ENCODE results near the gene TMEM238.
A peak's percentile ranks its signal among the peaks of the same experiment; 100 is the strongest.
"Not testable (repeated sequence)": the region's sequence is repeated elsewhere in the genome, so short reads cannot be mapped to it uniquely, and the experiment has no call there.

The TMEM238 gene

GRCh38 chr19:55384131-55384919 is at the start of gene TMEM238:
Gene TMEM238 (minus strand): TSS chr19:55384292. CDS start chr19:55384259, 33 bp downstream.
- peak in 1 of 2 experiments; percentile 9 for DNase-seq

GRCh38 chr19:55433292-55433691 is 49.2 kb upstream of the TMEM238 start:
- DNase-seq = no peak

- DNase-seq = no peak
Observed at GRCh38 chr19:55432241-55432959, 48.3 kb upstream of the TMEM238 start.

- DNase-seq = no peak
Observed at GRCh38 chr19:55431183-55431582, 47.1 kb upstream of the TMEM238 start.

GRCh38 chr19:55426042-55426441 is 42.0 kb upstream of the TMEM238 start:
- no peak for DNase-seq

GRCh38 chr19:55424518-55424917 is 40.4 kb upstream of the TMEM238 start:
- no peak for DNase-seq

- no peak for DNase-seq
Observed at GRCh38 chr19:55423225-55424005, 39.3 kb upstream of the TMEM238 start.

GRCh38 chr19:55421281-55421680 is 37.2 kb upstream of the TMEM238 start:
- DNase-seq = peak; percentile 59 to 63

GRCh38 chr19:55419624-55420236 is 35.6 kb upstream of the TMEM238 start:
- no peak for DNase-seq

- no peak for DNase-seq
Observed at GRCh38 chr19:55419103-55419502, 35.0 kb upstream of the TMEM238 start.

GRCh38 chr19:55418185-55418584 is 34.1 kb upstream of the TMEM238 start:
- peak; percentile 53 to 62 for DNase-seq

GRCh38 chr19:55410168-55410567 is 26.1 kb upstream of the TMEM238 start:
- DNase-seq = no peak

- DNase-seq = not testable (repeated sequence)
Observed at GRCh38 chr19:55409179-55409578, 25.1 kb upstream of the TMEM238 start.

- DNase-seq = no peak
Observed at GRCh38 chr19:55408533-55408872, 24.4 kb upstream of the TMEM238 start.

GRCh38 chr19:55407800-55408532 is 23.9 kb upstream of the TMEM238 start:
- peak; percentile 95 to 97 for DNase-seq

- DNase-seq = not testable (repeated sequence)
Observed at GRCh38 chr19:55407550-55407799, 23.4 kb upstream of the TMEM238 start, which contains the start of gene UBE2S. Gene UBE2S (minus strand): TSS chr19:55407788. CDS start chr19:55407589, 199 bp downstream.

- DNase-seq = no peak
Observed at GRCh38 chr19:55406826-55407549, 22.9 kb upstream of the TMEM238 start.

GRCh38 chr19:55406091-55406825 is 22.2 kb upstream of the TMEM238 start:
- peak in 1 of 2 experiments; percentile 8 for DNase-seq

GRCh38 chr19:55405638-55406037 is 21.5 kb upstream of the TMEM238 start:
- DNase-seq = no peak

GRCh38 chr19:55402509-55402908 is 18.4 kb upstream of the TMEM238 start:
- DNase-seq = no peak

- not testable (repeated sequence) for DNase-seq
Observed at GRCh38 chr19:55401390-55401789, 17.3 kb upstream of the TMEM238 start.
